WTC11 (cell line): Measurements from ENCODE around the gene ENOX2.

Experiments
- ATF1 ChIP-seq: sonication (generic); formaldehyde crosslinking; IDR thresholded peaks from 2 replicates; pipeline ENCODE4 v1.8.1; 2023; ENCODE audit warnings: mild to moderate bottlenecking, moderate library complexity, missing genetic modification reagents
- CTCF ChIP-seq: fragments of 200-600 bp; IDR thresholded peaks from 2 replicates; pipeline ENCODE4 v1.8.0; 2022; ENCODE audit warnings: antibody characterized with exemption
- KAT7 ChIP-seq: sonication (generic); formaldehyde crosslinking; IDR thresholded peaks from 2 replicates; pipeline ENCODE4 v1.8.1; 2023; ENCODE audit warnings: missing genetic modification reagents, mild to moderate bottlenecking, borderline replicate concordance
- NR1H2 ChIP-seq: sonication (generic); formaldehyde crosslinking; IDR thresholded peaks from 2 replicates; pipeline ENCODE4 v1.9.0; 2021; ENCODE audit warnings: mild to moderate bottlenecking, moderate library complexity, missing genetic modification reagents
- NR2C2 ChIP-seq: sonication (generic); formaldehyde crosslinking; IDR thresholded peaks from 2 replicates; pipeline ENCODE4 v1.8.0; 2022; ENCODE audit warnings: mild to moderate bottlenecking, missing genetic modification reagents
- SP1 ChIP-seq: sonication (generic); formaldehyde crosslinking; conservative IDR thresholded peaks from 2 replicates; pipeline ENCODE4 v1.8.1; 2022; ENCODE audit warnings: missing genetic modification reagents
- ZBTB21 ChIP-seq: sonication (generic); formaldehyde crosslinking; IDR thresholded peaks from 2 replicates; pipeline ENCODE4 v1.8.1; 2023; ENCODE audit warnings: mild to moderate bottlenecking, missing genetic modification reagents, borderline replicate concordance
- ZNF232 ChIP-seq: sonication (generic); formaldehyde crosslinking; IDR thresholded peaks from 2 replicates; pipeline ENCODE4 v1.8.0; 2022; ENCODE audit warnings: mild to moderate bottlenecking, missing genetic modification reagents
- TF ChIP-seq, protein P1 (sequence below): sonication (generic); formaldehyde crosslinking; IDR thresholded peaks from 2 replicates; pipeline ENCODE4 v1.8.1; 2022; ENCODE audit warnings: low read depth, missing genetic modification reagents, borderline replicate concordance
- TF ChIP-seq, protein P2 (sequence below): sonication (generic); formaldehyde crosslinking; IDR thresholded peaks from 2 replicates; pipeline ENCODE4 v1.8.1; 2022; ENCODE audit warnings: mild to moderate bottlenecking, missing genetic modification reagents, moderate library complexity, borderline replicate concordance
- TF ChIP-seq, protein P3 (sequence below): sonication (generic); formaldehyde crosslinking; IDR thresholded peaks from 2 replicates; pipeline ENCODE4 v1.8.1; 2022; ENCODE audit warnings: missing genetic modification reagents, borderline replicate concordance

DNA sequence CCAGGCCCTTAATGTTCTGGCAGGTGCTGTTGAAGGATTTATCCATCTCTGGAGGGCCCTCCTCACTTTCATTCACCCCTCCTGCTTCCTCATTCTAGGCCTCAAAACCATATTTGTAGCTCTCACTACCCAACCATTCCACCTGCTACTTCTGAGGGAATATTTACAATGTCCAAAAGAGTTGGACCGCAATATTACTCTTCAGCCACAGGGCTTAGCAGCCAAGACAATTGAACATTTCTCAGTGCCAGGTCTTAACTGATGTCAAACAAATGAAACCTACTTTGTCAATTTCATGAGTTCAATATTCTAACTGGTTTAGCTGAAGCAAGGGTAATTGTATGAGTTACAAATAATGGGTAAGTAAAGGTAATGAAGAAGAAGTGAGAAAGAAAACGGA lies 113.2 kb downstream of the ENOX2 start:
- no peak for TF ChIP-seq CTCF
- TF ChIP-seq, protein P1, sequence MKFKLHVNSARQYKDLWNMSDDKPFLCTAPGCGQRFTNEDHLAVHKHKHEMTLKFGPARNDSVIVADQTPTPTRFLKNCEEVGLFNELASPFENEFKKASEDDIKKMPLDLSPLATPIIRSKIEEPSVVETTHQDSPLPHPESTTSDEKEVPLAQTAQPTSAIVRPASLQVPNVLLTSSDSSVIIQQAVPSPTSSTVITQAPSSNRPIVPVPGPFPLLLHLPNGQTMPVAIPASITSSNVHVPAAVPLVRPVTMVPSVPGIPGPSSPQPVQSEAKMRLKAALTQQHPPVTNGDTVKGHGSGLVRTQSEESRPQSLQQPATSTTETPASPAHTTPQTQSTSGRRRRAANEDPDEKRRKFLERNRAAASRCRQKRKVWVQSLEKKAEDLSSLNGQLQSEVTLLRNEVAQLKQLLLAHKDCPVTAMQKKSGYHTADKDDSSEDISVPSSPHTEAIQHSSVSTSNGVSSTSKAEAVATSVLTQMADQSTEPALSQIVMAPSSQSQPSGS (CRISPR knock-in tag): no peak
- no peak for TF ChIP-seq SP1 (CRISPR knock-in tag)
- TF ChIP-seq, protein P2, sequence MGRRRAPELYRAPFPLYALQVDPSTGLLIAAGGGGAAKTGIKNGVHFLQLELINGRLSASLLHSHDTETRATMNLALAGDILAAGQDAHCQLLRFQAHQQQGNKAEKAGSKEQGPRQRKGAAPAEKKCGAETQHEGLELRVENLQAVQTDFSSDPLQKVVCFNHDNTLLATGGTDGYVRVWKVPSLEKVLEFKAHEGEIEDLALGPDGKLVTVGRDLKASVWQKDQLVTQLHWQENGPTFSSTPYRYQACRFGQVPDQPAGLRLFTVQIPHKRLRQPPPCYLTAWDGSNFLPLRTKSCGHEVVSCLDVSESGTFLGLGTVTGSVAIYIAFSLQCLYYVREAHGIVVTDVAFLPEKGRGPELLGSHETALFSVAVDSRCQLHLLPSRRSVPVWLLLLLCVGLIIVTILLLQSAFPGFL (CRISPR knock-in tag): no peak
- TF ChIP-seq NR2C2 (CRISPR knock-in tag): no peak
- TF ChIP-seq KAT7 (CRISPR knock-in tag): no peak
- no peak for TF ChIP-seq ZBTB21
- TF ChIP-seq, protein P3, sequence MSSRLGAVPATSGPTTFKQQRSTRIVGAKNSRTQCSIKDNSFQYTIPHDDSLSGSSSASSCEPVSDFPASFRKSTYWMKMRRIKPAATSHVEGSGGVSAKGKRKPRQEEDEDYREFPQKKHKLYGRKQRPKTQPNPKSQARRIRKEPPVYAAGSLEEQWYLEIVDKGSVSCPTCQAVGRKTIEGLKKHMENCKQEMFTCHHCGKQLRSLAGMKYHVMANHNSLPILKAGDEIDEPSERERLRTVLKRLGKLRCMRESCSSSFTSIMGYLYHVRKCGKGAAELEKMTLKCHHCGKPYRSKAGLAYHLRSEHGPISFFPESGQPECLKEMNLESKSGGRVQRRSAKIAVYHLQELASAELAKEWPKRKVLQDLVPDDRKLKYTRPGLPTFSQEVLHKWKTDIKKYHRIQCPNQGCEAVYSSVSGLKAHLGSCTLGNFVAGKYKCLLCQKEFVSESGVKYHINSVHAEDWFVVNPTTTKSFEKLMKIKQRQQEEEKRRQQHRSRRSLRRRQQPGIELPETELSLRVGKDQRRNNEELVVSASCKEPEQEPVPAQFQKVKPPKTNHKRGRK (CRISPR knock-in tag): no peak
- TF ChIP-seq NR1H2 (CRISPR knock-in tag): no peak
- TF ChIP-seq ZNF232 (CRISPR knock-in tag): no peak
- TF ChIP-seq ATF1: no peak
